Liver (tissue), 9 donors: ENCODE measurements around the gene BPGM. TPM values are rescaled to one million over a fixed set of nuclear protein-coding genes. Genes with fewer than 3 reads are reported as not detected.

Source experiments
- DNase-seq: peaks from one replicate; pipeline ENCODE4 v3.0.0-alpha.2; 2017; ENCODE audit warnings: low spot score
- H3K27ac ChIP-seq, 2 donors: one replicate each; pipeline ENCODE4 v1.7.0; 2013; ENCODE audit warnings: inconsistent platforms in 2 of 2, low read length in 2 of 2, control low read depth in 1 of 2, low read depth in 1 of 2, mild to moderate bottlenecking in 1 of 2
- H3K27me3 ChIP-seq, 4 donors: one replicate each; pipeline versions ENCODE4 v1.6.1 to v1.7.0; 2013; ENCODE audit warnings: low read length in 3 of 4, inconsistent platforms in 1 of 4, mild to moderate bottlenecking in 1 of 4, moderate library complexity in 1 of 4; ENCODE audit not compliant: control insufficient read depth in 4 of 4, insufficient read depth in 4 of 4
- H3K36me3 ChIP-seq, 4 donors: one replicate each; pipeline versions ENCODE4 v1.6.1 to v1.7.0; 2013; ENCODE audit warnings: low read length in 3 of 4, mild to moderate bottlenecking in 3 of 4, low read depth in 1 of 4, moderate library complexity in 1 of 4; ENCODE audit not compliant: control insufficient read depth in 4 of 4, insufficient read depth in 3 of 4
- H3K4me1 ChIP-seq, 4 donors: one replicate each; pipeline versions ENCODE4 v1.6.1 to v1.7.0; 2013; ENCODE audit warnings: low read length in 3 of 4, mild to moderate bottlenecking in 3 of 4, moderate library complexity in 1 of 4; ENCODE audit not compliant: control insufficient read depth in 4 of 4, insufficient read depth in 4 of 4
- H3K4me3 ChIP-seq, 3 donors: one replicate each; pipeline versions ENCODE4 v1.6.1 to v1.7.0; 2013; ENCODE audit warnings: low read length in 3 of 3, control low read depth in 1 of 3, low read depth in 1 of 3, mild to moderate bottlenecking in 1 of 3
- H3K9ac ChIP-seq, 2 donors: one replicate each; pipeline ENCODE4 v1.7.0; 2013; ENCODE audit warnings: low read length in 2 of 2, mild to moderate bottlenecking in 2 of 2, moderate library complexity in 2 of 2, control low read depth in 1 of 2, low read depth in 1 of 2
- H3K9me3 ChIP-seq, 4 donors: one replicate each; pipeline versions ENCODE4 v1.6.1 to v1.7.0; 2013; ENCODE audit warnings: low read length in 3 of 4; ENCODE audit not compliant: control insufficient read depth in 4 of 4
- EGR1 ChIP-seq, 2 donors: IDR thresholded peaks; 2 replicates each; pipeline ENCODE4 v1.6.1; 2016 to 2018; ENCODE audit warnings: antibody characterized with exemption in 2 of 2, low read depth in 2 of 2
- FOXA2 ChIP-seq: IDR thresholded peaks from 2 replicates; pipeline ENCODE4 v1.6.1; 2016; ENCODE audit warnings: antibody characterized with exemption
- GABPA ChIP-seq, 2 donors: IDR thresholded peaks in 1 of 2; conservative IDR thresholded peaks in 1 of 2; 2 replicates each; pipeline ENCODE4 v1.6.1; 2016; ENCODE audit warnings: antibody characterized with exemption in 2 of 2, mild to moderate bottlenecking in 1 of 2, moderate library complexity in 1 of 2
- HNF4A ChIP-seq, 2 donors: conservative IDR thresholded peaks; 2 replicates each; pipeline ENCODE4 v1.6.1; 2016; ENCODE audit warnings: antibody characterized with exemption in 2 of 2, mild to moderate bottlenecking in 2 of 2
- JUND ChIP-seq, 2 donors: IDR thresholded peaks; 2 replicates each; pipeline ENCODE4 v1.6.1; 2016; ENCODE audit warnings: antibody characterized with exemption in 2 of 2
- NR2F2 ChIP-seq: IDR thresholded peaks from 2 replicates; pipeline ENCODE4 v1.6.1; 2016; ENCODE audit warnings: antibody characterized with exemption
- RAD21 ChIP-seq, 2 donors: IDR thresholded peaks; 2 replicates each; pipeline ENCODE4 v1.6.1; 2016; ENCODE audit warnings: antibody characterized with exemption in 2 of 2, mild to moderate bottlenecking in 2 of 2
- RXRA ChIP-seq, 2 donors: IDR thresholded peaks; 2 replicates each; pipeline ENCODE4 v1.6.1; 2017 to 2018; ENCODE audit warnings: antibody characterized with exemption in 2 of 2, mild to moderate bottlenecking in 1 of 2
- SP1 ChIP-seq: IDR thresholded peaks from 2 replicates; pipeline ENCODE4 v1.6.1; 2018; ENCODE audit warnings: antibody characterized with exemption, mild to moderate bottlenecking
- TAF1 ChIP-seq: conservative IDR thresholded peaks from 2 replicates; pipeline ENCODE4 v1.6.1; 2016; ENCODE audit warnings: antibody characterized with exemption, mild to moderate bottlenecking
- YY1 ChIP-seq: IDR thresholded peaks from 2 replicates; pipeline ENCODE4 v1.6.1; 2016; ENCODE audit warnings: antibody characterized with exemption, mild to moderate bottlenecking
- WGBS: extraction: QIAGEN DNeasy Blood & Tissue Kit; methylation state at CpG from one replicate; pipeline ENCODE4 v1.1.7; 2013; 5-methylcytosine and 5-hydroxymethylcytosine counted together
- polyA plus RNA-seq, 2 donors: library from polyadenylated mRNA; stranded (reverse) in 1 of 2; unstranded in 1 of 2; fragments of 200-250 nt in 1 of 2; fragments of >200 nt in 1 of 2; fragmentation: Nextera tagmentation in 1 of 2; extraction: Ambion mirVana in 1 of 2; gene quantifications; one replicate each; pipeline versions ENCODE4 v1.2.1 to v1.2.3, GENCODE V29; 2013 to 2015
- total RNA-seq, 2 donors: library from RNA; depleted of rRNA; stranded (reverse); fragments of >200 nt; gene quantifications; one replicate each; pipeline ENCODE4 v1.2.3, GENCODE V29; 2014
- TF ChIP-seq, protein P1 (sequence below): IDR thresholded peaks from 2 replicates; pipeline ENCODE4 v1.6.1; 2016; ENCODE audit warnings: antibody characterized with exemption, mild to moderate bottlenecking
- TF ChIP-seq, protein P2 (sequence below): IDR thresholded peaks from 2 replicates; pipeline ENCODE4 v1.6.1; 2016; ENCODE audit warnings: antibody characterized with exemption
- donor health status: healthy.
- donor health status: healthy.
- donor health status: healthy.
- donor health status: healthy.
- donor health status: healthy.

The BPGM gene
- total and polyA plus RNA-seq, 4 donors: 6.1 to 250 (median 7.6) TPM

DNA sequence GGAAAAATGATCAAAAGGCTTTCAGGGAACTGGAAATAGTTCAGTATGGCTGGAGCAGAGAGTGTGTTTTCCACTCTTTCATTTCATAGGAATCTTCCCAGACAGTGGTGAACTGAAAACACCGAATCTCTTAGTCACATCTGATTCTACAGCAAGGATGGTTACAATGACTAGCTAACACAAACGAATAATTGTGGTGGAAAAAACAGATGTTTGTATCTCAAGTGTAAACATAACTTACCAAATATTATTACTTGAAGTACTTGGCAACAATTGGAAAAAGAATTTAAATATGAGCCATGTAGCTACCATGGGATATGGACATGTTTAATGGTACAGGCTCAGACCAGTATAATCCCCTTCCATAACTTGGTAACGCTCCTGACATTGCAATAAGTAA is 21.1 kb upstream of the BPGM start:
- WGBS: 62% methylated on average over 3 of the region's 3 CpGs

DNA sequence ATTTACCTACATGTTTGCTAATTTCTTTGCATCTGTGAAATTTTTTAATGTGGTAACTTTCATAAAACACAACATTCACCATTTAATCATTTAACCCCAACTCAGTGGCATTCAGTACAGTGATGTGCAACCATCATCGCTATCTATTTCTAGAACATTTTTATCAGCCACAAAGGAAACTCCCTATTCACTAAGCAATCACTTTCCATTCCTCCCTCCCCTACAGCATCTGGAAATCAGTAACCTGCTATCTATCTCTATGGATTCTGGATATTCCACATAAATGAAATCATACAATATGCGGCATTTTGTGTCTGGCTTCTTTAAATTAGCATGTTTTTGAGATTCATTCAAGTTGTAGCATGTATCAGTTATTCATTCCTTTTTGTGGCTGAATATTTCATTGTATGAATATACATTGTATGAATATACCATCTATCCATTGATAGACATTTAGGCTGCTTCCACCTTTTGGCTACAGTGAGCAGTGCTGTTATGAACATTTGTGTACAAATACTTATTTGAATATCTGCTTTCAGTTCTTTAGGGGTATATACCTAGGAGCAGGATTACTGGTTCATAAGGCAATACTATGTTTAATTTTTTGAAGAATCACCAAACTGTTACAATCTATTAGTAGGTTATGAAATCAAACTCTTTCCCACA is 19.4 kb upstream of the BPGM start:
- TF ChIP-seq NR2F2 (no peak), RXRA (IDR thresholded peaks at IDR 0.05) (no peak), YY1 (no peak), GABPA (IDR thresholded peaks at IDR 0.05 in 1 of 2, conservative IDR thresholded peaks at IDR 0.05 in 1 of 2) (no peak), SP1 (no peak), EGR1 (IDR thresholded peaks at IDR 0.05; ENCODE audit: low read depth in 2 of 2) (no peak), RAD21 (IDR thresholded peaks at IDR 0.05) (no peak), HNF4A (conservative IDR thresholded peaks at IDR 0.05) (no peak), JUND (IDR thresholded peaks at IDR 0.05) (no peak), FOXA2 (no peak)
- TF ChIP-seq, protein P1, sequence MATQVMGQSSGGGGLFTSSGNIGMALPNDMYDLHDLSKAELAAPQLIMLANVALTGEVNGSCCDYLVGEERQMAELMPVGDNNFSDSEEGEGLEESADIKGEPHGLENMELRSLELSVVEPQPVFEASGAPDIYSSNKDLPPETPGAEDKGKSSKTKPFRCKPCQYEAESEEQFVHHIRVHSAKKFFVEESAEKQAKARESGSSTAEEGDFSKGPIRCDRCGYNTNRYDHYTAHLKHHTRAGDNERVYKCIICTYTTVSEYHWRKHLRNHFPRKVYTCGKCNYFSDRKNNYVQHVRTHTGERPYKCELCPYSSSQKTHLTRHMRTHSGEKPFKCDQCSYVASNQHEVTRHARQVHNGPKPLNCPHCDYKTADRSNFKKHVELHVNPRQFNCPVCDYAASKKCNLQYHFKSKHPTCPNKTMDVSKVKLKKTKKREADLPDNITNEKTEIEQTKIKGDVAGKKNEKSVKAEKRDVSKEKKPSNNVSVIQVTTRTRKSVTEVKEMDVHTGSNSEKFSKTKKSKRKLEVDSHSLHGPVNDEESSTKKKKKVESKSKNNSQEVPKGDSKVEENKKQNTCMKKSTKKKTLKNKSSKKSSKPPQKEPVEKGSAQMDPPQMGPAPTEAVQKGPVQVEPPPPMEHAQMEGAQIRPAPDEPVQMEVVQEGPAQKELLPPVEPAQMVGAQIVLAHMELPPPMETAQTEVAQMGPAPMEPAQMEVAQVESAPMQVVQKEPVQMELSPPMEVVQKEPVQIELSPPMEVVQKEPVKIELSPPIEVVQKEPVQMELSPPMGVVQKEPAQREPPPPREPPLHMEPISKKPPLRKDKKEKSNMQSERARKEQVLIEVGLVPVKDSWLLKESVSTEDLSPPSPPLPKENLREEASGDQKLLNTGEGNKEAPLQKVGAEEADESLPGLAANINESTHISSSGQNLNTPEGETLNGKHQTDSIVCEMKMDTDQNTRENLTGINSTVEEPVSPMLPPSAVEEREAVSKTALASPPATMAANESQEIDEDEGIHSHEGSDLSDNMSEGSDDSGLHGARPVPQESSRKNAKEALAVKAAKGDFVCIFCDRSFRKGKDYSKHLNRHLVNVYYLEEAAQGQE: no peak
- TF ChIP-seq, protein P2, sequence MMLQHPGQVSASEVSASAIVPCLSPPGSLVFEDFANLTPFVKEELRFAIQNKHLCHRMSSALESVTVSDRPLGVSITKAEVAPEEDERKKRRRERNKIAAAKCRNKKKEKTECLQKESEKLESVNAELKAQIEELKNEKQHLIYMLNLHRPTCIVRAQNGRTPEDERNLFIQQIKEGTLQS: no peak
- no peak overlapping the region for H3K27ac ChIP-seq
- no peak for DNase-seq
- H3K9ac ChIP-seq: no peak overlapping the region
- H3K27me3 ChIP-seq: peaks cover 0 to 4% (median 0%) of the 10 kb centered on the region in 4 donors
- H3K4me1 ChIP-seq: no peaks in the 10 kb centered on the region
- no peaks in the 10 kb centered on the region for H3K36me3 ChIP-seq
- no peak overlapping the region for H3K4me3 ChIP-seq
- WGBS: 88% methylated on average over 2 of the region's 2 CpGs
- H3K9me3 ChIP-seq: no peaks in the 10 kb centered on the region

More for the DNA sequence above, 21.1 kb upstream of the BPGM start:
- H3K4me1 ChIP-seq: no peaks in the 10 kb centered on the region
- no peak for DNase-seq
- H3K27me3 ChIP-seq: peaks cover 0 to 4% (median 0%) of the 10 kb centered on the region in 4 donors
- H3K27ac ChIP-seq: no peak overlapping the region
- no peak overlapping the region for H3K4me3 ChIP-seq
- H3K9me3 ChIP-seq: no peaks in the 10 kb centered on the region
- no peak overlapping the region for H3K9ac ChIP-seq
- no peaks in the 10 kb centered on the region for H3K36me3 ChIP-seq
- TF ChIP-seq SP1 (no peak), GABPA (IDR thresholded peaks at IDR 0.05 in 1 of 2, conservative IDR thresholded peaks at IDR 0.05 in 1 of 2) (no peak), TAF1 (no peak), RAD21 (IDR thresholded peaks at IDR 0.05) (no peak)
- TF ChIP-seq, protein P1: no peak
- TF ChIP-seq, protein P2: no peak
